GM18520 (cell line): ENCODE measurements around the gene S100P.
"Not testable (repeated sequence)": the region's sequence is repeated elsewhere in the genome, so short reads cannot be mapped to it uniquely, and the experiment has no call there.

Source experiments
- ATAC-seq: cut with Tn5 transposase; IDR thresholded peaks from one replicate; pipeline ENCODE4 v1.9.1; 2021; ENCODE audit not compliant: unreplicated experiment

The S100P gene

DNA sequence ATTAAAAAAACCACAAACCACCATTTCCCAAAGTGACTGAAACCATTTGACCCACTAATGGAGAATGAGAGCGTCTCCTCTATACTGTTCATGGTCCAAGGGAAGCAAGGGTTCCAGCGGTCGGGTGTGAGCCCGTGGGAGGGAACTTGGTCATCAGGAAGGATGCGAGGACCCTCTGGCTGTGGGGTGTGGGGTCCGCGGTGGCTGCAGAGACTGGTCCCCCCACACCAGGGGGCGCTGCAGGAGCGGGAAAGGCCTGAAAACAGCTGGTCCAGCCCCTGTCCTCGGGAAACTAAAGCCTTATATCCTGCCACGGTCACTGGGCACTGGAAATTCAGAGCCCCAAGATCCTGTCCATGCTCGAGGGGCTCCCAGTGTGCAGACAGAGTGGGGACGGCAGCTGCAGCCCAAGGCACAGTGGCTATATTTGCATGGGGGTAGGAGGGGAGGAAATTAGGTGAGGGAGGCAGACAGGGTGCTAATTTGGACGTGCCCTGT, 26.6 kb downstream of the S100P start:
- ATAC-seq: no peak

DNA sequence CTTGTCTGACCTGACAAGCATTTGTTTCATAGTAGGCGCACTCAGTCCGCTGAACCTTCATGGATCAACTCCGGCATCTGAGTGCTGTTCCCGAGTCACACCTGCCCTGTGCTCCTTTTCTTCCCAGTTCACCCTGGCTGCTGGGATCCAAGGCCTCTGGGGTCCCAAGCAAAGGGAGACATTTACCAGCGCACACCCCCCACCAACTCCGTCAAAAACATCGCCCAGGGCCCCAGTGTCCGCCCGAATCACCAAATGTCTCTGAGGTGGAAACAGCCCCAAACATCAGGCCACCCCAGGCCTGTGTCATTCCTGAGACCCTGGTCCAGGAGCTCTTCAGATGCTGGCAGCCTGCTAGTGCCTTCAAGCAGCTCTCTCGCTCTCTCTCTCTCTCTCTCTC, 27.4 kb downstream of the S100P start:
- ATAC-seq: no peak

DNA sequence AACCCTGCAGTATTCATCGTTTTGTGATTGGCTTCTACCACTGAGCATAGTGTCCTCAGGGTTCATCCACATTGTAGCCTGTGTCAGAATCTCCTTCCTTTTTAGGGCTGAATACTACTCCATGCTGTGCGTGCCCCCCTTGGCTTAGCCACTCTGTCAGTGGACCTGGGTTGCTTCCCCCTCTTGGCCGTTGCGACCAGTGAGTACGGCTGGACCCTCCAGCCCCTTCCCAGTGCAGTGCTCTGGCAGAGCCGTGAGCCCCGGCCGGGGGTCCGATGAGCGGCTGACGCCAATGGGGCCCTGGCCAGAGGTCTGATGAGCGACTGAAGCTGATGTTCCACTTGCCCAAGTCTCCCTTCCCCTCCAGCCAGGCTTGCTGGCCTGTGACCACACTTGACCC, 29.2 kb downstream of the S100P start:
- no peak for ATAC-seq

DNA sequence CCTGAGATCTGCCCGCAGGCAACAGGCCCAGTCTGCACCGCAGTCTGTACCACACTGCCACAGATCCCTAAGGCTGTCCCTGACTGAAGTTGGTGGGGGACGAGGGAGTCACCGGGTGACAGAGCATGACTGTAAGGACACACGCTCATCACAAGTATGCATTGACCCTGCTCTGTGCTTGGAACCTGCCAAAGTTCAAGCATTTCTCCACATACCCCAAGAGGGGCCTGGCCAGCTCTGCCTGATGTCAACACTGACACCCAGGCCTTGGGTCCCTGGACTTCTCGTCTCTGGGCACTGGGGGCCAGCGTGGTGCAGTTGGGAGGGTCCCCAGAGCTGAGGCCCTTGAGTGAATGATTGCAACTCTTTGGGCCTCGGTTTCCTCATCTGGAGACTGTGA, 30.2 kb downstream of the S100P start:
- ATAC-seq: no peak

DNA sequence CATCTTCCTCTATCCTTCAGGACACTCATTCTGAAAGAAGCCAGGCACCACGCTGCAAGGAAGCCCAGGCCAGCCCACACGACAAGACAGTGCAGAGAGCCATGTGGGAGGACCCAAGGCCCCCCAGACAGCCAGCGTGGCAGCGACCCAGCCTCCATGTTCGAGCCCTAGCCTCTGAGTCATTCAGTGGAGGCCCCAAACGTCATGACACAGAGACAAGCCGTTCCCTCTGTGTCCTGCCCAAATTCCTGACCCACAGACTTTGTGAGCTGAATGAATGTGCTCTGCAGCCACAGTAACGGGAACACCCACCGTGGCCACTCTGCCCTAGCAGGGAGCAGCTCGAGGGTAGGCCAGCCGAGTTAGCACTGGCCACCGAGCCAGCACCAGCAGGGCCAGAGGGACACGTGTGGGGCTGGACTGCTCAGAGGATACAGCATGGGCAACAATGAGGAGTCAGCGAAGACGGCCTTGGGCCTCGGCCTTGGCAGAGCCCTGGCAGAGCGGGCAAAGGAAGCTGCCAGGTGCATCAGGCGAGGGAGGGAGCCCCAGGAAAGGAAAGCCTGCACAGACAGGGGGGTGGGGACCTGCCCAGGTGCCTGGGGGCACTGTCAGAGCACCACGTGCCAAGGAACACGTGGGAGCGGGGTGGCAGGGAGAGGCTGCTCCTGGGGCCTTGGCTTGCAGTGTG, 30.9 kb downstream of the S100P start:
- ATAC-seq: no peak

DNA sequence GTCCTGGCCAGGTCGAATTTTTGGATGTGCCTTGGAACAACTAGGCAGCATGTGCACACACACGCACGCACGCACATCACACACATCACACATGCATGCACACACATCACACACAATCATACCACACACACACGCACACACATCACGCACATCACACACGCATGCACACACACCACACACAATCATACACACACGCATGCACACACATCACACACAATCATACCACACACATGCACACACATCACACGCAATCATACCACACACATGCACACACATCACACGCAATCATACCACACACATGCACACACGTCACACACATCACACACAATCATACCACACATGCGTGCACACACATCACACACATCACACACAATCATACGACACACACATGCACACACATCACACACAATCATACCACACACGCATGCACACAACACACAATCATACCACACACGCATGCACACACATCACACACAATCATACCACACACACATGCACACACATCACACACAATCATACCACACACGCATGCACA, 31.8 kb downstream of the S100P start:
- not testable (repeated sequence) for ATAC-seq

DNA sequence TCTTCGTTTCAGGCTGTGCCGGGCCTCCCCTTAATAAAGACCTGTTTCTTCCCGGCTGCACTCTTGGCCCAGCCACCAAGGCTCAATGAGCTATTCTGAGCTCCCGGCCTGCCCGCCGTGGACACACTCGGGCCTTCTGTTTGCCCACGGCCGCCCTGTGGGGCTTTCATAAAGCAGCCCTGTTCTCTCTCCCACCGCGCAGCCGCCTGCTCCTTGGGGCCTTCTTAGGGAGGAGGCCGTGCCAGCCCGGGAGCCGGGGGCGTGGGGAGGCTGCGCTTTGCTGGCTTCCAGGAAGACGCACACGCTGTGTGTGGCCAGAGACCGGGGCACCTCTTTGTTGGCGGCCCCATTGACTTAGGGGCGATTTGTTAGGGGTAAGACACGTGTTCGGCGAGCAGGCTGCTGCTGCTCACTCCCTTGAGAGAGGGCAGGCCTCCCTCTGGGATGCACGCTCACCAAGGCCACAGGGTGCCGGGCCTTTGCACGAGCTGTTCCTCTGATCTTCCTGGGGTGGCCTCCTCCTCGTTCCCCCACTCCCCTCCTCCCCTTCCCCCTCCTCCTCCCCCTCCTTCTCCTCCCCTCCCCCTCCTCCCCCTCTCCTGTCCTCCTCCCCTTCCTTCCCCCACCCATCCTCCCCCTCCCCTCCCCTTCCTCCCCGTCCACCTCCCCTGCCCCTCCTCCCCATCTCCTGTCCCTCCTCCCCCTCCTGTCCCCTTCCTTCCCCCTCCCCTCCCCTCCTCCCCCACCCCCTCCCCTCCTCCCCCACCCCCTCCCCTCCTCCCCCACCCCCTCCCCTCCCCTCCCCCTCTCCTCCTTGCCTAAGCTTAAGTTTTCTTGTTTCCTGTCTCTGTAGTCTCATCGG, 33.6 kb downstream of the S100P start:
- no peak for ATAC-seq

DNA sequence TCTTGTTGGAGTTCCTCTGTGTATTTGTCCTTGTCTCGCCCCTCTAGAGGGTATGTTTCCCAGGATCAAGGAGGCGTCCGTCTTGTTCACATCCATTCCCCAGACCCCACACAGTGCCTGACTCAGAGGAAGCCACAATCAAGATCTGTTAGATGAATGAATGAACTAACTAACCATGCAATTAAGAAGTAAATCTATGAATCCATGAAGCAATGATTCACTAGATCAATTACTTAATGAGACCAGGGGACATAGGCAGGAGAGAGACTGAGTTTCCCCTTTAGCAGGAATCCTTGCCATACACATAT, 34.2 kb downstream of the S100P start:
- no peak for ATAC-seq

DNA sequence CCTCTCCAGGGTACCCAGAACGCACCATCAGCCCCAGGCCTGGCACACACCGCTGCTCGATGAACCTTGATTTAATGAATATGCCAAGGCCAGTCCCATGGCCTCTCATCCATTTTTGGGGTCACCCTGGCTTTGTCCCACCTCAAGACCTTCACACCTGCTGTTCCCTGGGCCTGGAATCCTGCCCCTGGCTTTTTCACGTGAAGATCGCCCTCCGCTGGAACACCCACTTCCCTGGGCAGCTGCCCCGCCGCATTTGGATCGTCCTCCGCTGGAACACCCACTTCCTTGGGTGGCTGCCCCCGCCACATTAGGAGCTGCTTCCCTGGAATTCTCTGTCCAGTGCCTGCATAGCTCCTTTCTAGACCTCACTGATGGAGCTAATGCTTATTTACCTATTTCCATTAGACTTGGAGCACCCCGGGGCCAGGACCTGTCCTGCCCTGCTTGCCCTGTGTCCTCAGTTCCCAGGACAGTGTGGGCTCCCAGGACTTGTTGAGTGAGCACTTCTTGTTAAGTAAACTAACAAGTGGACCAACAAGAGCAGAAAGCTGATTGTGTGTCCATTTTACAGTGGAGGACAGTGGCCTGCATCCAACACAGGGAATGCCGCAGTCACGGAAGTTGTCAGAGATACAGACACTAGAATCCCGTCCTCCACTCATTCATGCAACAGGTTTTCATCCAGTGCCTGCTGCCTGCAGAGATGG, 34.8 kb downstream of the S100P start:
- ATAC-seq: no peak

DNA sequence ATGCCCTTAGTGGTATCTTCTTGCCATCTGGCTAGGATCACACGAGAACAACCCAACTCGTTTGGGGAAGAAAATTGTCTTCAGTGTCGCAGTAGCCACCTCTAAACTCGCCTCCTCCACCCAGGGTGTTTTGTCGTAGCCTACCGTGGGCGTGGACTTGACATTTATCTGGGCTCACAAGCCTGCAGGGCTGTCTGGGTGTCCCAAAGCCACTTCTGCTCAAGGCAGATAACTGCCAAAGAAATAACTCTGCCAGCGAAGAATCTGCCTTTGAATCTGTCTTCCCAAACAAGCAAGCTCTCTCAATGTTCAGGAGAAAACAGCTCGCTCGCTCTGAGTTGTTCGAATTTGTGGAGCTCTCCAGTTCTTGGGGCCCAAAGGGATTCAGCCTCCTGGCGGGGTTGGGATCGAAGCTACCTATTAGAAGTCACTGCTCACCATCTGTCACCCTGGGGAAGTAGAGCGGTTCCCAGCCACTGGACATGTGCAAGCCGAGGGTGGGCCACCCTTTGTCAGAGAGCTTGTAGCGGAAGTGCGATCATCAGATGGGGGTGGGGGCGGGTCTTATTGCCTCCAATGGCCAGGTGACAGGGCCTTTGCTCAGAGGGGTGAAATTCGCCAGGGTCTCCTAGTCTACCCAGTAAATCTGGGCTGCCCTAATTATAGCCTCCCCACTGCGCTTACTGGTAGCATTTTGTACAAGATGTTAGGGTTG, 37.1 kb downstream of the S100P start:
- no peak for ATAC-seq

DNA sequence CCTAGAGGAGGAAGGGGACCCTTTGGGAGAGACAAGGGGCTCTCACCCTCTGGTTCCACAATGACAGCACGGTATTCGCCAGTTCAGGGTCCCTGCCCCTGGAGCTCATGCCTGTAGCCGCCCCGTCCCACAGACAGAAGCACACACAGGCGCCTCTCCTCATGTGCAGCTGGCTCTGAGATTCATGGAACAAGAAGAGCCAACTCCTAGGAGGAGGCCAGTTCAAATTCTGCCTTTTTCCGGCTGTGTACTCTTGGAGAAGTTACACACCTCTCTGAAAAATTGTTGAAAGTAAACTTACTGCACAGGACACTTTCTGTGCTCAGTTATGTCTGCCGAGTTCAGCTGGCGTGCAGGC, 37.6 kb downstream of the S100P start:
- ATAC-seq: no peak

DNA sequence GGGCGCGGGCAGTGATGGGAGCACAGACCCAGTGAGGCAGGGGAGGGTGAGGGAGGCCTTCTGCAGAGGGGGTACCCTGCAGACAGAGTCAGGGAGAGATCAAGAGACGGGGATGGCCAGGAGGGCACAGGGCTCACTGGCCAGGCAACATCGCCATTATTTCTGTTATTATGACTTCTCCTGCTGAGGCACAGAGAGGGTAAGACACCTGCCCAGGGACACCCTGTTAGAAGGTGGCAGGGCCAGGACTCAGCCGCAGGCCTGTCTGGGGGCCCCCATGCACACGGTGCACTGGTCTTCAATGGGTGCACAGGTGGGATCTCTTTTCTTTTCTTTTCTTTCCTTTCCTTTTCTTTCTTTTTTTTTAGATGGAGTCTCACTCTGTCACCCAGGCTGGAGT, 38.1 kb downstream of the S100P start:
- ATAC-seq: no peak

DNA sequence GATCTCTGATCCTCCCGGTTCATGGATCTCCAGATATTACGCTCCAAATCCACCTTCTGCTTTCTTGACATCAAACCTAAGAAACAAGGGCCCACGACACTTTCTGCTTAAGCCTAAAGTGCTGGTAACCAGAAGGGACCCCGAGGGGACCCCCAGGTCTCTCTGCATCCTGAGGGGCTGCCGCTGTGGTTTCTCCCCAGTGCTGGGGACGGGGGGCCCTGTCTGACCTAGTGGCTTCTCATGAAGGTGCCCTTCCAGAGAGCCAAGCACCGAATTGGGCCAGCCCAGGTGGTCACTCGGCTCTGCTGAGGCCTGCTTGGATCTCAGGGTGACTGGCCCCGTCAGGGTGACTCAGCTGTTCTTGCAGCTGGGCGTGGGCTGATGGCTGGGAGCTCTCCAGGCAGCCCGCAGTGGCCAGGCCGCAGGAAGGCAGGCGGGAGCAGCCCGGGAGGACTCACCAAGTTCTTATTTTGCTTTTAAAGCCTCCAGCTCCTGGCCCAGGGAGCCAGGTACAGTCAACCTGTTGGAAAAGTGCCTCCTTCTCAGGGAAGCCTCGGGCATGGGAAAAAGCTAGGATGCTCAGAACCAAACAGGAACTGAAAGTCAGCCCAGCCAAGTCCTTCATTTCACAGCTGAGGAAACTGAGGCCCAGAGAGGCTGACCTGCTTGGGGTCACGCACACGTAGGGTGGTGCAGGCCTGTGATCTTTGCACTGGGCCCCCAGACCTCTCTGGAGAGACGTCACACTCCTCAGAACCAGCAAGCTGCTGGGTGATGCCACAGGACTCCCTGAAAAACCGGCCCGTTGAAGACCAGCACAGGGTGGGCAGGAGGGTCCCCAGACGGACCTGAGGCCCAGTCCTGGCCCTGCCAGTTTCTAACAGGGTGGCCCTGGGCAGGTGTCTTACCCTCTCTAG, 39.0 kb downstream of the S100P start:
- no peak for ATAC-seq

DNA sequence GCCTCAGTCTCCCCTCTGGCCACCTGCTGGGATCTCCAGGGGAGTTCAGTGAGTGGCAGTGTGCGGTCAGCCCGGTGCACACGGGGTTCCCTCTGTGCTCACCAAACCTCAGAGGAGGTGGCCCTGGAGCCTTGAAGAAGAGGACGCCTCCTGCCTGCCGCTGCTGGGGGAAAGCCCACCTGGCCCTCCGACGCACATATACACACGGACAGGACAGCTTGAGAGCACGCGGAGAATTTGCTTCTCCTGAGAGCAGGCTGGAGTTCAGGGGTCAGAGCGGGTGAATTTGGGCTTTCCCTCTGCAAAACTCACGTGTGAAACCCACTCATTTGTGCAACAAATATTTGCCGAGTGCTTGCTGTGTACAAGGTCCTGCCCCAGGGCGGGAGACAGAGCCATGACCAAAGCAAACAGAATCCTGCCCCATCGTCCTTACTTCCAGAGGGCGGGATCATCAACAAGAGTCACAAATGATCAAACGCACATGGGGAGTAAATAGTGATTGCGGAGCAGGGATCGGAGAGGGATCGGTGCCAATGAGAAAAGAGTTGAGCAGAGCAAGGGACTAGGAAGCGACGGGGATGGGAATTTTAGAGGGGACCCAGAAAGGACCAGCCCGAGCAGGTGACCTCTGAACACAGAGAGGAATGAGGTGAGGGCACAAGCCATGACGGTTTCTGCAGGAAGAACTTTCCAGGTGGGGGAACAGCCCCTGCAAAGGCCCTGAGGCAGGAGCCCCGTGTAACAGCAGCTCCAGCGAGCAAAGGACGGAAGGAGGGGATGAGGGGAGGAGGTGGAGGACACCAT, 39.9 kb downstream of the S100P start:
- no peak for ATAC-seq

DNA sequence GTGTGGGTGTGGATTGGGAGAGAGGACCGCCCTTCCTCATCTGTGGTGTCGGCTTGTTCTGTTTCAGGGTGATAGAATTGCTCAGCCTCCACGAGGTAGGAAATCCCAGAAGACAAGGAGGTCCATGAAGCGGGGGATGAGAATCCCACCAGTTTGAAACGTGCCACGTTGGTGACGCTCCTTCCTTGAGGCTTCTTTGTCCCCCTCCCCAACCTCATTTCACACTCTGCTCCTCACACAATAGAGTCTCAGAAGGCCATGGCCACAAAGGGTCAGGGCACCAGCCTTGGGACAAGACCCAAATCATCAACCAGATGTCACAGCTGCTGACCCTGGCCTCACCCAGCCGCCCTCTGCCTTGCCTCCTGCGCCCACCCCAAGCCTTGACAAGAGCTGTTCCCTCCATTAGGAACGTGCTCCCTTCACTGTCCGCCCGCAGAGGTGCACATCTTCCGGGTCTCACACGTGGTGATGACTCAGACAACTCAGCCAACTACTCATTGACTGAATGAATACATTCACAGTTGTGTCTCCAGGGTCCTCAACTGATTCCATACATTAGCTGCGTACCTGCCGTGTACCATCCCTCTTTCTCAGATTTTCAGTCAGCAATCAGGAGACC, 40.6 kb downstream of the S100P start:
- ATAC-seq: no peak

DNA sequence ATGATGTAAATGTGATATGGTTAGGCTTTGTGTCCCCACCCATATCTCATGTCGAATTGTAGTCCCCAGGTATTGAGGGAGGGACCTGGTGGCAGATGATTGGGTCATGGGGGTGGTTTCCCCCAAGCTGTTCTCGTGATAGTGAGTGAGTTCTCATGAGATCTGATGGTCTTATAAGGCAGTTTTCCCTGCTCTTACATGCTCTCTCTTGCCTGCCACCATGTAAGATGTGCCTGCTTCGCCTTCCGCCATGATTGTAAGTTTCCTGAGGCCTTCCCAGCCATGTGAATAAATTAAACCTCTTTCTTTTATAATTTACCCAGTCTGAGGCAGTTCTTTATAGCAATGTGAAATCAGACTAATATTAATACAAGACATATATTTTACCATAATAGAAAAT, 46.2 kb downstream of the S100P start:
- no peak for ATAC-seq

DNA sequence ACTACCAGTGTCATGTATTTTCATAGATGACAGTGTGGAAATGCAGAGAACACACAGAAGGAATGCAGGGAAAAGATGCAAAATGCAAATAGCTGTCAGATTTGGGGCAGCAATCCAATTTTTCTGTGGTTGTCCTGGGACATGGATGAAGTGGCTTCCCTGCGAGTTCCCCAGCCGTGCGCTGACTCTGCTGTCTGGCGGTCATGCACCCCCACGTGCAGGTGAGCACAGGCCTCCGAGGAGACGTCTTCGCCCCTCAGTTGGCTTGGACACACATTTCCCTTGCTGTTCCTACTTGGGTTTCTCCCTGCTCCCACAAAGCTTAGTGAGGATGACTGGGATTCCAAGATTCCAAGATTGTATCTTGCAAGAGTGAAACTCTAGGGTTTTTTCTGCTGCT, 46.7 kb downstream of the S100P start:
- ATAC-seq: no peak

DNA sequence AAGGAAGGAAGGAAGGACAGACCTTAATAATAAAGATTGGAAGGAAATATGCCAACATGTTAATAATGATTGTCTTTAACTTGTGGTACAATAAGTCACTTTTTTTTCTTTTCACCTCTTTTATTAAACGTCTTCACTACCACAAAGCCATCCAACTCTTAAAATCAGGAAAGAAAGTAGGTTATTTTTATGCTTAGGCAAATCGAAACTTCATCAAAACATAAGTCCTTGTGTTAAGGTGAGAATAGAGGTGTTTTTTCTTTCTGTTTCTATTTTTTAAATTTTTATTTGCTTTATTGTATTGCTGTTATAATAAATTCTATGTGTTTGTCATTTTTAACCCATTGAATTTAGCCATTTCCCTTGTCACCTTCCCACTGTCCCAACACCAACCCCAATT, 48.8 kb downstream of the S100P start:
- ATAC-seq: no peak

DNA sequence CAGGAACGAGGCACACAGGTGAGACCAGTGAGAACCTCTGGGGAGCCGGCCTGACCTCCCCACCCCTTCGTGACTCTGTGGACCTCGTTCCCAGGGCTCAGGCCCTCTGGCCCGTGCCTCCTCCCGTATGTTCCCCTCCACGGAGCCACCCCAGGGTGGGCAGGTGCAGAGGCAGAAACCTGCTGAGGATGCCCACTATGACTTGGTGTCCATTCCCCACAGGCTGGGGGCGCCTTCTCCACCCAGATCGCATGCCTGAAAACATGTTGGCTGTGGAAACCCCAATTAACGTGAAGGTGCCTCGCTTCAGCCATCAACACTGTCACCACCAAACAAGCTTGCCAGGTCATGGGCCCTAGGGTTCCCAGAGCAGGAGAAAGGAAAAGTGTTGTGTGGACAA, 49.3 kb downstream of the S100P start:
- no peak for ATAC-seq
